ENCODE measurements around the gene GFY.
"Not testable (repeated sequence)": the region's sequence is repeated elsewhere in the genome, so short reads cannot be mapped to it uniquely, and the experiment has no call there.

Gene GFY

GRCh38 chr19:49444100-49444700, 19.0 kb downstream of the GFY start:
- DNase-seq = not testable (repeated sequence)

- no peak for DNase-seq
Observed at GRCh38 chr19:49445997-49446396, 20.8 kb downstream of the GFY start.

GRCh38 chr19:49447485-49448431, 22.6 kb downstream of the GFY start:
- no peak for DNase-seq

GRCh38 chr19:49448432-49448786, 23.2 kb downstream of the GFY start:
- no peak for DNase-seq

GRCh38 chr19:49450405-49450804, 25.2 kb downstream of the GFY start:
- DNase-seq = no peak

GRCh38 chr19:49451430-49452181, 26.4 kb downstream of the GFY start, which contains the start of gene PIH1D1:
TSS of gene PIH1D1 (minus strand) at chr19:49451814. CDS start at chr19:49451574, 240 bp downstream.
- DNase-seq = peak; percentile 98

- DNase-seq = peak; percentile 98
Observed at GRCh38 chr19:49453013-49453756, 28.0 kb downstream of the GFY start, which contains the start of gene ALDH16A1. TSS of gene ALDH16A1 (plus strand) at chr19:49453225. CDS start at chr19:49453332, 107 bp downstream.

GRCh38 chr19:49453757-49454240, 28.6 kb downstream of the GFY start:
- DNase-seq = peak; percentile 48

GRCh38 chr19:49455773-49456172, 30.6 kb downstream of the GFY start:
- DNase-seq = no peak

GRCh38 chr19:49456326-49456725, 31.1 kb downstream of the GFY start:
- no peak for DNase-seq

- DNase-seq = no peak
Observed at GRCh38 chr19:49458567-49458903, 33.3 kb downstream of the GFY start.

- no peak for DNase-seq
Observed at GRCh38 chr19:49459388-49459787, 34.2 kb downstream of the GFY start.

- not testable (repeated sequence) for DNase-seq
Observed at GRCh38 chr19:49461130-49461529, 35.9 kb downstream of the GFY start.

- no peak for DNase-seq
Observed at GRCh38 chr19:49461656-49462055, 36.5 kb downstream of the GFY start.

- no peak for DNase-seq
Observed at GRCh38 chr19:49462492-49462891, 37.3 kb downstream of the GFY start.

GRCh38 chr19:49463960-49464740, 39.0 kb downstream of the GFY start:
- no peak for DNase-seq

- no peak for DNase-seq
Observed at GRCh38 chr19:49465371-49465770, 40.2 kb downstream of the GFY start.

GRCh38 chr19:49468199-49468598, 43.0 kb downstream of the GFY start:
- no peak for DNase-seq

GRCh38 chr19:49468746-49469447, 43.7 kb downstream of the GFY start:
- peak; percentile 99 for DNase-seq

- DNase-seq = peak; percentile 94
Observed at GRCh38 chr19:49469828-49470614, 44.8 kb downstream of the GFY start.

Measured in CD4-positive, alpha-beta T cell treated with Interleukin-15 for 1 hour (primary cell).